Measurements from ENCODE around the gene RNF217. TPM values are rescaled to one million over a fixed set of nuclear protein-coding genes. Genes with fewer than 3 reads are reported as not detected.

RNF217 gene
- total and polyA plus RNA-seq, 2 donors from 2014 or later = 3.1 to 18.7 TPM

DNA sequence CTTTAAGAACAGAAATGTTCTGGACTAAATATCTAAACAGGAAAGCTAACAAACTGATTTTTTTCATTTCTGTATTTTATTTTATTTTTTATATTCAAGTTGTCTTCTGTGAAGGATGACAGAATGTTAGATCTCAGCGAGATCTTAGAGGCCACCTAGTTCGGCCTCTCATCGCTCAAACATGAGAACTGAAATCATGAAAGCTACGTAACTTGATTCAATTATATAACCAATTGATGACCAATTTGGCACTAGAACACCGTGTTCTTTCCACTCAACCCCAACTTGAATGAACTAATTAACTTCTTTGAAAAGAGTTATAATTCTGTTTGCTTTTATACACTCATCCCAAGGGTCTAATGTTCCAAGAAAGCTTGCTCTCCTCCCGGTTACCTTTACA, 24.6 kb upstream of the RNF217 start:
- DNase-seq (no peak), FAIRE-seq (no peak)
- intact Hi-C loops (cut with DNase I) = no loop called here
- no peaks in the 10 kb centered on the region for H3K9me3 ChIP-seq (ENCODE audit: control insufficient read depth in 2 of 3, insufficient read depth in 1 of 3, low read length in 3 of 3)
- no peaks in the 10 kb centered on the region for H3K36me3 ChIP-seq (ENCODE audit: control insufficient read depth in 2 of 3, insufficient read depth in 3 of 3, low read length in 3 of 3)
- no peak overlapping the region for H3K4me3 ChIP-seq (ENCODE audit: low read length in 3 of 3)
- no peak overlapping the region for H3K27ac ChIP-seq (ENCODE audit: low read depth in 2 of 2, low read length in 2 of 2)
- TF ChIP-seq, protein P1, sequence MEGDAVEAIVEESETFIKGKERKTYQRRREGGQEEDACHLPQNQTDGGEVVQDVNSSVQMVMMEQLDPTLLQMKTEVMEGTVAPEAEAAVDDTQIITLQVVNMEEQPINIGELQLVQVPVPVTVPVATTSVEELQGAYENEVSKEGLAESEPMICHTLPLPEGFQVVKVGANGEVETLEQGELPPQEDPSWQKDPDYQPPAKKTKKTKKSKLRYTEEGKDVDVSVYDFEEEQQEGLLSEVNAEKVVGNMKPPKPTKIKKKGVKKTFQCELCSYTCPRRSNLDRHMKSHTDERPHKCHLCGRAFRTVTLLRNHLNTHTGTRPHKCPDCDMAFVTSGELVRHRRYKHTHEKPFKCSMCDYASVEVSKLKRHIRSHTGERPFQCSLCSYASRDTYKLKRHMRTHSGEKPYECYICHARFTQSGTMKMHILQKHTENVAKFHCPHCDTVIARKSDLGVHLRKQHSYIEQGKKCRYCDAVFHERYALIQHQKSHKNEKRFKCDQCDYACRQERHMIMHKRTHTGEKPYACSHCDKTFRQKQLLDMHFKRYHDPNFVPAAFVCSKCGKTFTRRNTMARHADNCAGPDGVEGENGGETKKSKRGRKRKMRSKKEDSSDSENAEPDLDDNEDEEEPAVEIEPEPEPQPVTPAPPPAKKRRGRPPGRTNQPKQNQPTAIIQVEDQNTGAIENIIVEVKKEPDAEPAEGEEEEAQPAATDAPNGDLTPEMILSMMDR (IDR thresholded peaks at IDR 0.05; ENCODE audit: borderline replicate concordance, extremely low read depth, insufficient read depth) = no peak
- no peaks in the 10 kb centered on the region for H3K4me1 ChIP-seq (ENCODE audit: control insufficient read depth in 2 of 3, insufficient read depth in 2 of 3, low read depth in 1 of 3, low read length in 3 of 3)
- H3K9ac ChIP-seq (ENCODE audit: low read length in 3 of 3) = no peak overlapping the region
- H3K27me3 ChIP-seq (ENCODE audit: control insufficient read depth, insufficient read depth, low read length) = no peaks in the 10 kb centered on the region

DNA sequence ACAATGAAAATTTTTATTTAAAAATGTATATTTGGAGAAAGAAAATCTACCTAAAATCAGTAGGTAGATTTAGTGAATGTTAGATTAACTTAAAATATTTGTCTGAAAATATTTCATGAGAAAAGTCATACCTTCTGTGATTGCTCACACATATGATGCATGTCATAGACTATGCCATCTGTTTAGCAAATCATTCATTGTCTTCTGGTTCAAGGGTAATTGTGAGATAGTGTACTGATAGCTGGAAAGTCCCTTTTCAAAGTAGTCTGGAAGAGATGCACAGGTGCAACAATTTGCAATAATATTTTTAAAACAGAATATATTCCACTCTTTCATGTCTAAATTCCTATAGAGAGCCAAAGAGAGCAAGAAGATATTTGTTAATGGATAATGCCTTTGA, 21.0 kb upstream of the RNF217 start:
- no peak overlapping the region for H3K9ac ChIP-seq (ENCODE audit: low read length in 3 of 3)
- FAIRE-seq (peak; percentile 37), DNase-seq (no peak)
- H3K9me3 ChIP-seq (ENCODE audit: control insufficient read depth in 2 of 3, insufficient read depth in 1 of 3, low read length in 3 of 3) = no peaks in the 10 kb centered on the region
- no peak overlapping the region for H3K4me3 ChIP-seq (ENCODE audit: low read length in 3 of 3)
- H3K27me3 ChIP-seq (ENCODE audit: control insufficient read depth, insufficient read depth, low read length) = no peaks in the 10 kb centered on the region
- no peak overlapping the region for H3K27ac ChIP-seq (ENCODE audit: low read depth in 2 of 2, low read length in 2 of 2)
- H3K36me3 ChIP-seq (ENCODE audit: control insufficient read depth in 2 of 3, insufficient read depth in 3 of 3, low read length in 3 of 3) = no peaks in the 10 kb centered on the region
- no peaks in the 10 kb centered on the region for H3K4me1 ChIP-seq (ENCODE audit: control insufficient read depth in 2 of 3, insufficient read depth in 2 of 3, low read depth in 1 of 3, low read length in 3 of 3)
- intact Hi-C loops (cut with DNase I) = no loop called here
- TF ChIP-seq, protein P1 (IDR thresholded peaks at IDR 0.05; ENCODE audit: borderline replicate concordance, extremely low read depth, insufficient read depth) = no peak

DNA sequence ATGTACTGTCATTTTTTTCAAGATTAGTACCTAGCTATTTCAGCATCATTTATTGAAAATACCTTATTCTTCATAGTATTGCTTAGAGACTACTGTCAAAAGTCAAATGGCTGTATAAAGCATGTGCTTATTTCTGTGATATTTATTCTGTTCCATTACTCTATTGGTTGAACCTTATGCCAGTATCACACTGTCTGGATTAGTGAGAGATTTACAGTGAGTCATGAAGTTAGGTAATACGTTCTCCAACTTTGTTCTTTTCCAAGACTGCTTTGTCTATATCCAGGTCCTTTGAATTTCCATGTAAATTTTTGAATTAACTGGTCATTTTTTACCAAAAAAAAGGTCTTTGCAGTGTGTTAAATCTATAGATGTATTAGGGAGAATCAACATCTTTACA, 18.6 kb upstream of the RNF217 start:
- no peaks in the 10 kb centered on the region for H3K27me3 ChIP-seq (ENCODE audit: control insufficient read depth, insufficient read depth, low read length)
- no peak overlapping the region for H3K4me3 ChIP-seq (ENCODE audit: low read length in 3 of 3)
- TF ChIP-seq, protein P1 (IDR thresholded peaks at IDR 0.05; ENCODE audit: borderline replicate concordance, extremely low read depth, insufficient read depth) = no peak
- intact Hi-C loops (cut with DNase I) = no loop called here
- H3K9ac ChIP-seq (ENCODE audit: low read length in 3 of 3) = no peak overlapping the region
- H3K27ac ChIP-seq (ENCODE audit: low read depth in 2 of 2, low read length in 2 of 2) = no peak overlapping the region
- no peak for FAIRE-seq
- H3K4me1 ChIP-seq (ENCODE audit: control insufficient read depth in 2 of 3, insufficient read depth in 2 of 3, low read depth in 1 of 3, low read length in 3 of 3) = no peaks in the 10 kb centered on the region
- H3K9me3 ChIP-seq (ENCODE audit: control insufficient read depth in 2 of 3, insufficient read depth in 1 of 3, low read length in 3 of 3) = no peaks in the 10 kb centered on the region
- H3K36me3 ChIP-seq (ENCODE audit: control insufficient read depth in 2 of 3, insufficient read depth in 3 of 3, low read length in 3 of 3) = no peaks in the 10 kb centered on the region
- no peak for DNase-seq

DNA sequence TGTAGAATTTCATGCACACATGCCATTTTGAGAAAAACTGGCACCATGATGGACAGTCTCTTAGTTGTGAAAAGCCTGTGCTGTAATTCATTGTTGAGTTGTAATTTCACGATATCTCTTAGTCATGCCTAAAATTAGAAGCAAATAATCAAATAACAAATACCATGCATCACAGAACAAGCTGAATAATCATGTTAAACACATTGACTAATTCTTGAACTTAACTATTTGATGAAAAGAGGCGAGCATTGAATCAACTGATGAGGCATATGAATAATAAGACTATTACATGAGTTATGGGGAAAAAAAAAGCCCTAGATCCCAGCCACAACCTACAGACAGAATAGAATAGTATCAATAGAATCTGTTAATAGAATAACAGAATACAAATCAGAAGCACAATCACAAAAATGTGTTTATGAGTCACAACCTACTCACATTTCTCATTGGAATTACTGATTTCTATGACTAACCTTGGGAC, 14.2 kb upstream of the RNF217 start:
- FAIRE-seq (no peak), DNase-seq (no peak)
- no peak overlapping the region for H3K27ac ChIP-seq (ENCODE audit: low read depth in 2 of 2, low read length in 2 of 2)
- H3K36me3 ChIP-seq (ENCODE audit: control insufficient read depth in 2 of 3, insufficient read depth in 3 of 3, low read length in 3 of 3) = no peaks in the 10 kb centered on the region
- no peaks in the 10 kb centered on the region for H3K9me3 ChIP-seq (ENCODE audit: control insufficient read depth in 2 of 3, insufficient read depth in 1 of 3, low read length in 3 of 3)
- no peak overlapping the region for H3K4me3 ChIP-seq (ENCODE audit: low read length in 3 of 3)
- H3K27me3 ChIP-seq (ENCODE audit: control insufficient read depth, insufficient read depth, low read length) = no peaks in the 10 kb centered on the region
- intact Hi-C loops (cut with DNase I) = no loop called here
- TF ChIP-seq, protein P1 (IDR thresholded peaks at IDR 0.05; ENCODE audit: borderline replicate concordance, extremely low read depth, insufficient read depth) = no peak
- H3K4me1 ChIP-seq (ENCODE audit: control insufficient read depth in 2 of 3, insufficient read depth in 2 of 3, low read depth in 1 of 3, low read length in 3 of 3) = no peaks in the 10 kb centered on the region
- no peak overlapping the region for H3K9ac ChIP-seq (ENCODE audit: low read length in 3 of 3)

Data from kidney (tissue), 14 donors.